NB4 (cell line): ENCODE data around the gene TJAP1.

ENCODE experiments used
- CTCF ChIP-seq: IDR thresholded peaks from one replicate; pipeline ENCODE4 v1.5.1; 2012; ENCODE audit warnings: low read depth, low read length
- MAX ChIP-seq: IDR thresholded peaks from 2 replicates; pipeline ENCODE4 v1.6.1; 2011; ENCODE audit warnings: low read depth, low read length
- POLR2A ChIP-seq: IDR thresholded peaks from 2 replicates; pipeline ENCODE4 v1.6.1; 2011; ENCODE audit warnings: mild to moderate bottlenecking; ENCODE audit not compliant: insufficient read length; ENCODE audit errors: extremely low read depth

GRCh38 chr6:43521836-43522235 lies 44.5 kb downstream of the TJAP1 start:
- no peak for TF ChIP-seq CTCF
- no peak for TF ChIP-seq POLR2A
- no peak for TF ChIP-seq MAX
